Adrenal gland (tissue), 5 donors: Measurements from ENCODE around the gene RTF2.

ENCODE experiments used
- CTCF ChIP-seq, 6 experiments: fragments of 450-650 bp in 4 of 6; fragments of 200-600 bp in 2 of 6; sonication (generic) in 1 of 6; IDR thresholded peaks; 1 replicate in 5 of 6; 2 replicates in 1 of 6; pipeline versions ENCODE4 v1.5.1 to v1.8.0; 2016 to 2021; ENCODE audit warnings: antibody characterized with exemption in 6 of 6, mild to moderate bottlenecking in 2 of 6, moderate library complexity in 1 of 6
- POLR2A ChIP-seq, 2 donors: fragments of 450-650 bp; IDR thresholded peaks; one replicate each; pipeline ENCODE4 v1.6.1; 2017; ENCODE audit warnings: antibody characterized with exemption in 2 of 2, mild to moderate bottlenecking in 2 of 2, moderate library complexity in 1 of 2
- donor health status: DM: no; HTN: no; CAD: no.

DNA sequence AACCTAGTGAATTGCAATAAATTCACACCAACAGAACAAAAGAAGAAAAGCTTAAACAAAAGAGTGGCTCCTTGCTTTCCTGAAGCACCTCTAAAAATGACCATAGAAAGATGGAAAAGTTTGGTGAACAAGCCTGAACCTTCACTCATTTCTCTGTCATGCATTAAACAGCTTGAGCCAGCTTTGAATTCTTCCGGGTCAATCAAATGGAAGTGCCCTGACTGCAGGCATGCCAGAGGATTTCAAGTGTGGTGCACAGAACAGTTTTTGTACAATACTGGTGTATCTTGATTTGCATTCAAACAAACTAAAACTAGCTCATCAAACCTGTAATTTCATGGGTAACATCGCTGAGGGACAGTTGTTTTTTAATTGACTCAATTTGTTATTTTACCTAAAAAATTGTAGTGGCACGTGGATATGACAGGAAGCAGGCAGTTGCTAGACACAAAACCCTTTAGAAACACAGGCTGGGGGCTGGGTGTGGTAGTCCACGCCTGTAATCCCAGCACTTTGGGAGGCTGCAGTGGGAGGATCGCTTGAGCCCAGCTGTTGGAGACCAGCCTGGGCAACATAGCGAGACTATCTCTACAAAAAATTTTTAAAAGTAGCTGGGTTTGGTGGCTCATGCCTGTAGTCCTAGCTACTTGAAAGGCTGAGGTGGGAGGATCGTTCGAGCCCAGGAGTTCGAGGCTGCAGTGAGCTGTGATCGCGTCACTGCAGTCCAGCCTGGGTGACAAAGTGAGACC, 47.3 kb upstream of the RTF2 start:
- no peak for TF ChIP-seq CTCF (IDR thresholded peaks at IDR 0.05)
- no peak for TF ChIP-seq POLR2A (IDR thresholded peaks at IDR 0.05)
